Aorta (tissue), 5 donors: ENCODE results near the gene FOXL2. TPM values are rescaled to one million over a fixed set of nuclear protein-coding genes. Genes with fewer than 3 reads are reported as not detected.

Source experiments
- ATAC-seq: fragments of 200-7000 bp; cut with Tn5 transposase; one replicate; pipeline ENCODE4 v1.9.1; 2022; ENCODE audit warnings: moderate library complexity; ENCODE audit not compliant: low FRiP score
- DNase-seq, 2 donors: peaks; one replicate each; pipeline ENCODE4 v3.0.0-alpha.2; 2020
- H3K27ac ChIP-seq, 2 donors: one replicate each; pipeline ENCODE4 v1.5.1; 2013; ENCODE audit warnings: low read length in 2 of 2, mild to moderate bottlenecking in 2 of 2, moderate library complexity in 2 of 2, control low read depth in 1 of 2, inconsistent platforms in 1 of 2, low read depth in 1 of 2
- H3K27me3 ChIP-seq, 2 donors: one replicate each; pipeline ENCODE4 v1.6.1; 2013; ENCODE audit warnings: control low read depth in 1 of 2, low read length in 1 of 2, mild to moderate bottlenecking in 1 of 2, moderate library complexity in 1 of 2; ENCODE audit not compliant: insufficient read depth in 2 of 2, control insufficient read depth in 1 of 2
- H3K36me3 ChIP-seq, 2 donors: one replicate each; pipeline ENCODE4 v1.6.1; 2013; ENCODE audit warnings: control low read depth in 1 of 2, low read length in 1 of 2, mild to moderate bottlenecking in 1 of 2; ENCODE audit not compliant: insufficient read depth in 2 of 2, control insufficient read depth in 1 of 2
- H3K4me1 ChIP-seq, 2 donors: one replicate each; pipeline ENCODE4 v1.6.1; 2013; ENCODE audit warnings: low read length in 2 of 2, control low read depth in 1 of 2, mild to moderate bottlenecking in 1 of 2, moderate library complexity in 1 of 2; ENCODE audit not compliant: insufficient read depth in 2 of 2, control insufficient read depth in 1 of 2
- H3K4me3 ChIP-seq, 2 donors: one replicate each; pipeline ENCODE4 v1.5.1; 2013; ENCODE audit warnings: low read length in 2 of 2, control low read depth in 1 of 2, mild to moderate bottlenecking in 1 of 2
- H3K9me3 ChIP-seq: one replicate; pipeline ENCODE4 v1.6.1; 2013; ENCODE audit warnings: mild to moderate bottlenecking, low read length; ENCODE audit not compliant: control insufficient read depth
- WGBS, 2 donors: extraction: QIAGEN DNeasy Blood & Tissue Kit; methylation state at CpG; one replicate each; pipeline ENCODE4 v1.1.7; 2013; 5-methylcytosine and 5-hydroxymethylcytosine counted together
- intact Hi-C, 2 donors: fragments of 100-400 bp; cut with DNase I; formaldehyde crosslinking; loops; one replicate each; pipeline versions ENCODE4 v1.14.2 to v1.15.0; 2022
- polyA plus RNA-seq, 2 donors: library from polyadenylated mRNA; stranded (reverse); fragments of 200-250 nt; gene quantifications; one replicate each; pipeline ENCODE4 v1.2.3, GENCODE V29; 2013
- total RNA-seq, 2 donors: library from RNA; stranded (reverse); fragmentation: NEBNext Ultra II Directional; extraction: Animal tissue kit (Norgen Biotek cat#: 25700); gene quantifications; one replicate each; pipeline ENCODE4 v1.2.1, GENCODE V29; 2021
- donor health status: healthy with polysubstance abuse.
- donor health status: Bipolar disorder and iron deficiency.
- donor health status: DM: no; HTN: no; CAD: no.
- donor health status: DM: no; HTN: no; CAD: no.
- donor health status: DM: yes; HTN: yes; CAD: no.

FOXL2 gene
- total and polyA plus RNA-seq, 4 donors = not detected

DNA sequence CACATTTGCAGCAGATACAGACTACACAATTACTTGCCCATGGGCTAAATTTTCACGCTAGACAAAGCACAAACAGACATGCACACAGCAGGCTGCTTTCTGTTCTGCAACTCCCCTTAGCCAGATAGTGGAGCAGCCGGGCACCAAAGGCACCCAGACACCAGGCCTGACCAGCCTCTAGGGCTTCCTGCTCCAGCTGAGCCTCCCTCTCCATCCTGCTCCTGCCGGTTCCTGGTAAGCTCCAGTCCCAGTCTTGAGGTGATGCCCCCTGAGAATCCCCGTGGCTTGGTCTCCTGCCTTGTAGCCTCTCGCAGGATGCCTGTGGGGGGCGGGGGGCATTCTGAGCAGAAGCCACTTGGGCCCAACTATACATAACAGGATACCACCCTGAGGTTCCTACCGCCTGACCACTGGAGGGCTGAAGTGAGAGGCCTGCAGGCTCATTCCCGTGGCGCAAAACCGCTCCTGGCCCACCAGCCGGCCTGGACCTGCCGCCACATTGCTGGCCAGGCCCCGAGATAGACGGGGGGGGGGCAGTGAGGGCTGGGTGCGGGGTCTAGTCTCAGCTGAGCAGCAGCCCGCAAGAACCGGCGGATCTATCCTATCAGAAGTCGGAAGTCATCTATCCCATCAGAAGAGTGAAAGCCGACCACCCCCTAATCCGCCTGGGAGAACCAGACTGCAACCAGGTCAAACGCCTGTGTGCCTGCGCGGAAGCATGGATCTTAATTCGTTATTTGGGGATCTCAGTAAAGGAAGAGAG, 3.9 kb downstream of the FOXL2 start:
- no peak for DNase-seq

DNA sequence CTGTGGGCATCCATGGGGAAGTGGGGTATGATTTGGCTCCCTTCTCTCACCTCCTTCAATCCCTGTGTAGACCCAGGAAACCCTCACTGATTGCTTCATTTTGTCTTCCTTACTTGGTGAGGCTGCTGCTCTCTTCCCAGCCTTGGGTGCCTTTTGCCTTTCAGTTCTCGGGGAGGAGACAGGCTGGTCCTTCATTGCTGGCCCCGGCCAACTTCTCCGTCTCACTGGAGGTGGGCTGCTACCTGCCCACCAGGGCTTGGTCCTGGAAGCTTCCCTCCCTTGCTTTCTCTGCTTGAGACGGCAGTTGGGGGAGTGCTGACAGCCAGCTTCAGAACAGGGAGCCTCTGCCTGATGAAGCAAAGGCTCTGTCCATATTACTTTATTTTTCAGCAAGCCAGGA, 4.7 kb downstream of the FOXL2 start:
- H3K9me3 ChIP-seq = no peaks in the 10 kb centered on the region
- no peak for ATAC-seq
- intact Hi-C loops = no loop called here
- H3K27me3 ChIP-seq = peaks cover 0 to 2% of the 10 kb centered on the region in 2 donors
- no peaks in the 10 kb centered on the region for H3K36me3 ChIP-seq
- no peak for DNase-seq
- H3K4me3 ChIP-seq = no peak overlapping the region
- WGBS, 2 donors = 85 to 90% methylated on average over 4 of the region's 4 CpGs
- H3K27ac ChIP-seq = no peak overlapping the region
- H3K4me1 ChIP-seq = peaks cover 0 to 2% of the 10 kb centered on the region in 2 donors

More for the DNA sequence above, 3.9 kb downstream of the FOXL2 start:
- H3K27me3 ChIP-seq = peaks cover 0 to 2% of the 10 kb centered on the region in 2 donors
- H3K9me3 ChIP-seq = no peaks in the 10 kb centered on the region
- peaks cover 0 to 2% of the 10 kb centered on the region in 2 donors for H3K4me1 ChIP-seq
- WGBS, 2 donors = 42 to 50% methylated on average over 22 to 25 of the region's 25 CpGs
- no peak overlapping the region for H3K27ac ChIP-seq
- ATAC-seq = no peak
- H3K4me3 ChIP-seq = no peak overlapping the region
- H3K36me3 ChIP-seq = no peaks in the 10 kb centered on the region
- intact Hi-C loops = no loop called here

DNA sequence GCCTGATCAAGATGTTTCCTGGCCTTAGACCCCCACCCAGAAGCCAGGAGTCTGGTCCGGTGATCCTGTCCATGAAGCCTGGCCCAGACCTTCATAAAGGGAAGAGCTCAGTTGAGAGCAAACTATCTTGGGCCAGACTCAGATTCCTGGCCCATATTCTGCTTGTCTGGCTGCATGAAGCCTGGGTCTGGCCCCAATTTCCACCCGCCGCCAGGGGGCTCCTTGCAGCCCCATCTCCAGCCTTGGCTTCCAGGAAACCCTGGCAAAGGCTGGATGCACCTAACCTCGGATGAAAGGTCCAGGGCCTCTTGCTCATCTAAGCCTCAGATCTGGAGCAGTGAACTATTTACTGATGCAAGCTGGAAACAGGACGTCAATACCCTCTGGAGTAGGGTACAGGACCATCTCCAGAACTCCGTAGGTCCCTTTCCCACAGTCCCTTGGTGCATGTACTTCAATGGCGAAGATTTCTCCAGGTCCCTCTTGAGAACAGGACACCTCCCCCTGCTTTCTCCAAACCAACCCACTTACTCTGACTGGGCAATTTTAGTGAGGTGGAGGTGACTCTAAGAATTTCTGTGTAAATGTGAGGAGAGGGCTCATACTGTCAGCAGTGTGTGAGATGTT, 5.6 kb downstream of the FOXL2 start:
- ATAC-seq = no peak
- H3K4me1 ChIP-seq = peaks cover 0 to 2% of the 10 kb centered on the region in 2 donors
- no peaks in the 10 kb centered on the region for H3K9me3 ChIP-seq
- no peak overlapping the region for H3K4me3 ChIP-seq
- intact Hi-C loops = no loop called here
- no peak for DNase-seq
- no peaks in the 10 kb centered on the region for H3K36me3 ChIP-seq
- WGBS, 2 donors = 78 to 85% methylated on average over 7 of the region's 7 CpGs
- peaks cover 0 to 2% of the 10 kb centered on the region in 2 donors for H3K27me3 ChIP-seq
- no peak overlapping the region for H3K27ac ChIP-seq

DNA sequence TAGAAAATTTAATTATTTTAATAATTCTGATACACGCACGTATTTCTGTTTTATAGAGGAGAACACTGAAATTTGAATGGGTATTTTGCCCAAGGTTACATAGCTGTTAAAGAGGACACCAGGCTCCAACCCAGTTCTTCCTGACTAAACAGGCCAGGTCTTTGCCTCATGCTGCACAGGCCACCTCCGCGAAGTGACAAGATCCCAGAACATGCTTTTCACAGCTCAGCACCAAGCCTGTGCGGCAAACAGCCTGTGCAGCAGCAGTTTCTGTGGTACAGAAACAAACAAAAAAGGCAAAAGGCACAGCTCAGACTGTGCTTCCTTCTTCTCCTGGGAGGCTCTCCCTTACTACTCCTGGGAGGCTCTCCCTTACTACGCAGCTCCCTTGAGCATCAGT, 6.5 kb downstream of the FOXL2 start:
- H3K27ac ChIP-seq = no peak overlapping the region

DNA sequence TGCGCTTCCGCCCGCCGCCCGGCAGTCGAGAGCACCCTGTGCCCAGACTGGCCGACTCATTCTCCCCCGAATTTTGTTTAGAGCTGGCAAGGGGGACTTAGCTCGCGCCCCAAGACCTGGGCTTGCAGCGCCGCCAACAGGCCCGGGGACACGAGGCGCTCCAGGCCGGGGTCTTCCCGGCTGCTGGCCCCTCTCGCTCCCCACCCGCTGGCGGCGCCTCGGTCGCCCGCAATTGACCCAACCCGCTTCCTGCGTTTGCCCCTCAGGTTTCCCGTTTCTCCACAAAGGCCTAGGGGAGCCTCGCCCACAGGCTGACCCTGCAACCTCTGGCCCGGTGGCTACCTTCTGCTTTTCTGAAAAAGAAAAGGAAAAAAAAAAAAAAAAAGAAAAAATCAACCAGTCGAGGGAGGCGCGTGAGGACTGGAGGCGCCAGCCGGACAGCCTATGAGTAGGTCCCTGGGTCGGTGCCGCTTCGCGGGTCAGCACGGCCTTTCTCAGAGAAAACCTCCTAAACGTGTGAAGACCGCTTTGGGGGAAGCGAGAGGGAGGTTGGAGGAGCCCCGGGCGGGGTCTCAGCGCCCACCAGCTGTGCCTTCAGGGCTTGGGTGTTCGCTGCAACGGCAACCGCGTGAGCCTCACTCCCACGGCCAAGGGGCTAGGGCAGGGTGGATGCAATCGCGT, 7.2 kb downstream of the FOXL2 start:
- Histone ChIP-seq H3K27me3 (peaks cover 0 to 2% of the 10 kb centered on the region in 2 donors), H3K27ac (no peak overlapping the region), H3K4me1 (no peaks in the 10 kb centered on the region), H3K36me3 (no peaks in the 10 kb centered on the region), H3K9me3 (no peaks in the 10 kb centered on the region), H3K4me3 (no peak overlapping the region)
- ATAC-seq (no peak), DNase-seq (no peak)
- intact Hi-C loops = loop anchor here in 1 of 2 donors (5.0 kb wide), 2 partner anchors 43 to 403 kb away; partner anchors contain the start of gene MRPS22
- WGBS, 2 donors = 11 to 13% methylated on average over 50 to 52 of the region's 52 CpGs

More for the DNA sequence above, 6.5 kb downstream of the FOXL2 start:
- Histone ChIP-seq H3K9me3 (no peaks in the 10 kb centered on the region), H3K27me3 (peaks cover 0 to 2% of the 10 kb centered on the region in 2 donors), H3K4me1 (no peaks in the 10 kb centered on the region), H3K4me3 (no peak overlapping the region), H3K36me3 (no peaks in the 10 kb centered on the region)
- WGBS, 2 donors = 89 to 91% methylated on average over 6 of the region's 6 CpGs
- intact Hi-C loops = no loop called here
- DNase-seq = no peak
- ATAC-seq = no peak

DNA sequence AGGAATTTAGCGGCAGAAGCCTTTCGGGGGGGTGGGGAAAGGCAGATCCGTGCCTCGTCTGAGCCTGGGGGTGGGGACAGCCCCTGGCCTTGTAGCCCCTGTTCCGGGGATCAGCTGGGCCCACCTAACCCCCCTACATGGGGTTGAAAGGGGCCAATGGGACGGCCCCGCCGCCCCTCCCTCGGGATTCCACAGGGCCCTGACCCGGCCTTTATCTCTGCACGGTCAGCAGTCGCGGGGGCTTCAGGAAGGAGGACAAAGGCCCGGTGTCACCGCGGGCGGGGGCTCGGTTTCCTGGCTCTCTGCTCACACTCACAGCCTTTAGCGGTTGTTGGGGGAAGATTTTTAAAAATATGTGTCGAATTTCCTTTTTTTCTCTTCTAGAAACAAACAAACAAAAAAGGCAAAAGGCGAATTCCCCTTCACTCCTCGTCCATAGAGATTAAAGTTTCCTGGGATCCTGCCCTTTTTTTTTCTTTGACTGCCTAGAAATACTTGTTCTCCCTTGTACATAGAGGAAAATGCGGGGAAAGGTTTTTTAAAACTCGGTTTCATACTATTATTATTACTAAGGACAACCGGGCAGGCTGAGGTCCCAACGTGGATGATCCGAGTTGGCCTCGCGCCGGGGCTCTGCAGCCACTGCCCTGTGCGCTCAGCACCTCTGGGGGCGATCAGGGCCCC, 7.9 kb downstream of the FOXL2 start:
- 8 to 10% methylated on average over 32 of the region's 32 CpGs for WGBS, 2 donors
- Histone ChIP-seq H3K4me3 (no peak overlapping the region), H3K4me1 (no peaks in the 10 kb centered on the region), H3K36me3 (no peaks in the 10 kb centered on the region), H3K27me3 (peaks cover 0 to 2% of the 10 kb centered on the region in 2 donors), H3K27ac (no peak overlapping the region), H3K9me3 (no peaks in the 10 kb centered on the region)
- intact Hi-C loops = loop anchor here in 1 of 2 donors (5.0 kb wide), 2 partner anchors 43 to 403 kb away; partner anchors contain the start of gene MRPS22
- ATAC-seq (no peak), DNase-seq (peak in 1 of 2 donors; percentile 73)

DNA sequence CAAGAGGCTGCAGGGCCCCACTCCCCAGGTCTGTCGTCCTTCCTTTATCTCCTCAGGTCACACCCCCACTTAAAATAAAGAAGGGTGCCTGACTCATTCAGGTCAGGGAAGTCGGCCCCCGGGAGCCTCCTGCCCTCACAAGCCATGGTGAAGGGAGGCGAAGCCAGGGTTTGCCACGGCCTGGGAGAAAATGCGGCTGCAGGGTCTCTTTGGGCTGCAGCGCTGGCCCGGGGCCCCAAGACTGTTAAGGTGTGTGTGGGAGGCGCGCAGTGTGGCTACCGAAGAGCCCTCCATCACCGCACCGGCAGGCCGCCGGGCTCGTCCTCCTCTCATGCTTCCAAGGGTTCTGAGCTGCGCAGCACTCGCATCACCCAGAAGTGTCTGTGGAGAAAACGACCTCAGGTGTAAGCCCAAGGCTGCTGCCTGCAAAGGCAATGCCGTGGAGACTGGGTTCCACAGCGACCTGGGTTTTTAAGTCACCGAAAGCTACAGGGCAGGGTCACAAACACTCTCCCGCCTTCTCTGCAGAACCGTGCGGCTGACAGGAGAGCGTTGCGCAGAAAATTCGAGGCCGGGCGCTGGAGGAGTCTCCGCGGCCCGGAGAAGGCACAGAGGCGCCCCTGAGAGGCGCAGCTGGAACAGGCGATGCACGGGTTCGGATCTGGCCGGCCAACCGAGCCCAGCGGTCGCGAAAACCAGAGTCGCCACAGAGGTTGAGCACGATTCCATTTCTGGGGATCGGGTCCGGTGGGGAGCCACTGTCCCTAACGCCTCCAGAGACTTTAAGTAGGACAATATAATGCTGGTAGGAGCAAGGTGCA, 8.7 kb downstream of the FOXL2 start:
- DNase-seq (peak in 1 of 2 donors; percentile 73), ATAC-seq (no peak)
- Histone ChIP-seq H3K27me3 (peaks cover 0 to 2% of the 10 kb centered on the region in 2 donors), H3K4me1 (no peaks in the 10 kb centered on the region), H3K27ac (no peak overlapping the region), H3K36me3 (no peaks in the 10 kb centered on the region), H3K4me3 (no peak overlapping the region), H3K9me3 (no peaks in the 10 kb centered on the region)
- 4 to 5% methylated on average over 45 to 48 of the region's 48 CpGs for WGBS, 2 donors
- intact Hi-C loops = loop anchor here in 1 of 2 donors (5.0 kb wide), 2 partner anchors 44 to 404 kb away; partner anchors contain the start of gene MRPS22
